ENCODE results near the gene LGALS4.

DNA sequence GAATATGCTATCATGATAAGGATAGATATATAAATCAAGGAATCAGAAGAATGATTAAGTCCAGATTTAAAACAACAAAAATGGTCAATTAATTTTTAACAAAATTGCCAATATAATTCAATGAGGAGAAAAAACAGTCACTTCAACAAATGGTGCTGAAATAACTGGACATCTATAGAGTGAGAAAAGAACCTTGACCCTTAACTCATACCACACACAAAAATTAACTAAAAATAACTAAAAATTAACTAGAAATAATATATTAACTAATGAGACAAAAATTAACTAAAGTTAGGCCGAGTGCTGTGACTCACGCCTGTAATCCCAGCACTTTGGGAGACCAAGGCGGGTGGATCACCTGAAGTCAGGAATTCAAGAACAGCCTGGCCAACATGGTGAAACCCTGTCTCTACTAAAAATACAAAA lies 48.9 kb downstream of the LGALS4 start:
- TF ChIP-seq CREB5 (CRISPR knock-in tag; IDR thresholded peaks at IDR 0.05; ENCODE audit: low read depth), result no peak
- no peak for TF ChIP-seq PATZ1 (CRISPR knock-in tag; IDR thresholded peaks at IDR 0.05; ENCODE audit: borderline replicate concordance)
- no peak for TF ChIP-seq RARB (CRISPR knock-in tag; IDR thresholded peaks at IDR 0.05)
- no peak for TF ChIP-seq TOX (CRISPR knock-in tag; IDR thresholded peaks at IDR 0.05; ENCODE audit: borderline replicate concordance)
- TF ChIP-seq, protein P1, sequence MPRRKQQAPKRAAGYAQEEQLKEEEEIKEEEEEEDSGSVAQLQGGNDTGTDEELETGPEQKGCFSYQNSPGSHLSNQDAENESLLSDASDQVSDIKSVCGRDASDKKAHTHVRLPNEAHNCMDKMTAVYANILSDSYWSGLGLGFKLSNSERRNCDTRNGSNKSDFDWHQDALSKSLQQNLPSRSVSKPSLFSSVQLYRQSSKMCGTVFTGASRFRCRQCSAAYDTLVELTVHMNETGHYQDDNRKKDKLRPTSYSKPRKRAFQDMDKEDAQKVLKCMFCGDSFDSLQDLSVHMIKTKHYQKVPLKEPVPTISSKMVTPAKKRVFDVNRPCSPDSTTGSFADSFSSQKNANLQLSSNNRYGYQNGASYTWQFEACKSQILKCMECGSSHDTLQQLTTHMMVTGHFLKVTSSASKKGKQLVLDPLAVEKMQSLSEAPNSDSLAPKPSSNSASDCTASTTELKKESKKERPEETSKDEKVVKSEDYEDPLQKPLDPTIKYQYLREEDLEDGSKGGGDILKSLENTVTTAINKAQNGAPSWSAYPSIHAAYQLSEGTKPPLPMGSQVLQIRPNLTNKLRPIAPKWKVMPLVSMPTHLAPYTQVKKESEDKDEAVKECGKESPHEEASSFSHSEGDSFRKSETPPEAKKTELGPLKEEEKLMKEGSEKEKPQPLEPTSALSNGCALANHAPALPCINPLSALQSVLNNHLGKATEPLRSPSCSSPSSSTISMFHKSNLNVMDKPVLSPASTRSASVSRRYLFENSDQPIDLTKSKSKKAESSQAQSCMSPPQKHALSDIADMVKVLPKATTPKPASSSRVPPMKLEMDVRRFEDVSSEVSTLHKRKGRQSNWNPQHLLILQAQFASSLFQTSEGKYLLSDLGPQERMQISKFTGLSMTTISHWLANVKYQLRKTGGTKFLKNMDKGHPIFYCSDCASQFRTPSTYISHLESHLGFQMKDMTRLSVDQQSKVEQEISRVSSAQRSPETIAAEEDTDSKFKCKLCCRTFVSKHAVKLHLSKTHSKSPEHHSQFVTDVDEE (CRISPR knock-in tag; IDR thresholded peaks at IDR 0.05), result no peak
- no peak for TF ChIP-seq ZFP30 (CRISPR knock-in tag; IDR thresholded peaks at IDR 0.05)
- TF ChIP-seq ISL1 (CRISPR knock-in tag; IDR thresholded peaks at IDR 0.05), result no peak
- no peak for TF ChIP-seq OSR1 (CRISPR knock-in tag; IDR thresholded peaks at IDR 0.05)
- TF ChIP-seq CSDC2 (CRISPR knock-in tag; IDR thresholded peaks at IDR 0.05), result no peak
- no peak for TF ChIP-seq TCF4 (CRISPR knock-in tag; IDR thresholded peaks at IDR 0.05; ENCODE audit: borderline replicate concordance)
- TF ChIP-seq ARNTL (CRISPR knock-in tag; IDR thresholded peaks at IDR 0.05; ENCODE audit: borderline replicate concordance, low read depth), result no peak

Data from SK-N-SH treated with all-trans-retinoic acid at 6 μM for 48 hours (cell line).